HEK293 (cell line): ENCODE results near the gene CC2D2B.

Source experiments
- KLF1 ChIP-seq: fragments of 450-650 bp; formaldehyde crosslinking; IDR thresholded peaks from 2 replicates; pipeline ENCODE4 v1.5.1; 2016; ENCODE audit warnings: missing biosample characterization, missing genetic modification characterization
- SCRT1 ChIP-seq: fragments of 450-650 bp; formaldehyde crosslinking; IDR thresholded peaks from 2 replicates; pipeline ENCODE4 v1.5.1; 2016; ENCODE audit warnings: missing biosample characterization, missing genetic modification characterization, borderline replicate concordance
- YY1 ChIP-seq: fragments of 450-650 bp; formaldehyde crosslinking; IDR thresholded peaks from 2 replicates; pipeline ENCODE4 v1.5.1; 2018; ENCODE audit warnings: missing biosample characterization, missing genetic modification characterization
- ZFP69B ChIP-seq: fragments of 450-650 bp; formaldehyde crosslinking; IDR thresholded peaks from 2 replicates; pipeline ENCODE4 v1.5.1; 2016; ENCODE audit warnings: missing biosample characterization, missing genetic modification characterization
- ZNF140 ChIP-seq: fragments of 450-650 bp; formaldehyde crosslinking; IDR thresholded peaks from 2 replicates; pipeline ENCODE4 v1.5.1; 2016; ENCODE audit warnings: missing biosample characterization, missing genetic modification characterization
- ZNF211 ChIP-seq: fragments of 450-650 bp; formaldehyde crosslinking; IDR thresholded peaks from 2 replicates; pipeline ENCODE4 v1.5.1; 2016; ENCODE audit warnings: low read depth, missing biosample characterization, missing genetic modification characterization
- ZNF324 ChIP-seq: fragments of 450-650 bp; formaldehyde crosslinking; IDR thresholded peaks from 2 replicates; pipeline ENCODE4 v1.5.1; 2016; ENCODE audit warnings: missing biosample characterization, missing genetic modification characterization
- ZNF521 ChIP-seq: fragments of 450-650 bp; formaldehyde crosslinking; IDR thresholded peaks from 2 replicates; pipeline ENCODE4 v1.5.1; 2017; ENCODE audit warnings: missing biosample characterization, mild to moderate bottlenecking, missing genetic modification characterization
- ZNF623 ChIP-seq: fragments of 450-650 bp; formaldehyde crosslinking; IDR thresholded peaks from 2 replicates; pipeline ENCODE4 v1.5.1; 2016; ENCODE audit warnings: missing biosample characterization, missing genetic modification characterization
- TF ChIP-seq, protein P1 (sequence below): fragments of 450-650 bp; formaldehyde crosslinking; IDR thresholded peaks from 2 replicates; pipeline ENCODE4 v1.5.1; 2016; ENCODE audit warnings: missing biosample characterization, missing genetic modification characterization
- TF ChIP-seq, protein P2 (sequence below): fragments of 450-650 bp; formaldehyde crosslinking; IDR thresholded peaks from 2 replicates; pipeline ENCODE4 v1.5.1; 2016; ENCODE audit warnings: missing biosample characterization, missing genetic modification characterization

GRCh38 chr10:96041146-96041545 is 133.4 kb downstream of the CC2D2B start:
- TF ChIP-seq, protein P1, sequence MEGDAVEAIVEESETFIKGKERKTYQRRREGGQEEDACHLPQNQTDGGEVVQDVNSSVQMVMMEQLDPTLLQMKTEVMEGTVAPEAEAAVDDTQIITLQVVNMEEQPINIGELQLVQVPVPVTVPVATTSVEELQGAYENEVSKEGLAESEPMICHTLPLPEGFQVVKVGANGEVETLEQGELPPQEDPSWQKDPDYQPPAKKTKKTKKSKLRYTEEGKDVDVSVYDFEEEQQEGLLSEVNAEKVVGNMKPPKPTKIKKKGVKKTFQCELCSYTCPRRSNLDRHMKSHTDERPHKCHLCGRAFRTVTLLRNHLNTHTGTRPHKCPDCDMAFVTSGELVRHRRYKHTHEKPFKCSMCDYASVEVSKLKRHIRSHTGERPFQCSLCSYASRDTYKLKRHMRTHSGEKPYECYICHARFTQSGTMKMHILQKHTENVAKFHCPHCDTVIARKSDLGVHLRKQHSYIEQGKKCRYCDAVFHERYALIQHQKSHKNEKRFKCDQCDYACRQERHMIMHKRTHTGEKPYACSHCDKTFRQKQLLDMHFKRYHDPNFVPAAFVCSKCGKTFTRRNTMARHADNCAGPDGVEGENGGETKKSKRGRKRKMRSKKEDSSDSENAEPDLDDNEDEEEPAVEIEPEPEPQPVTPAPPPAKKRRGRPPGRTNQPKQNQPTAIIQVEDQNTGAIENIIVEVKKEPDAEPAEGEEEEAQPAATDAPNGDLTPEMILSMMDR (tag by site-specific recombination): no peak
- TF ChIP-seq, protein P2, sequence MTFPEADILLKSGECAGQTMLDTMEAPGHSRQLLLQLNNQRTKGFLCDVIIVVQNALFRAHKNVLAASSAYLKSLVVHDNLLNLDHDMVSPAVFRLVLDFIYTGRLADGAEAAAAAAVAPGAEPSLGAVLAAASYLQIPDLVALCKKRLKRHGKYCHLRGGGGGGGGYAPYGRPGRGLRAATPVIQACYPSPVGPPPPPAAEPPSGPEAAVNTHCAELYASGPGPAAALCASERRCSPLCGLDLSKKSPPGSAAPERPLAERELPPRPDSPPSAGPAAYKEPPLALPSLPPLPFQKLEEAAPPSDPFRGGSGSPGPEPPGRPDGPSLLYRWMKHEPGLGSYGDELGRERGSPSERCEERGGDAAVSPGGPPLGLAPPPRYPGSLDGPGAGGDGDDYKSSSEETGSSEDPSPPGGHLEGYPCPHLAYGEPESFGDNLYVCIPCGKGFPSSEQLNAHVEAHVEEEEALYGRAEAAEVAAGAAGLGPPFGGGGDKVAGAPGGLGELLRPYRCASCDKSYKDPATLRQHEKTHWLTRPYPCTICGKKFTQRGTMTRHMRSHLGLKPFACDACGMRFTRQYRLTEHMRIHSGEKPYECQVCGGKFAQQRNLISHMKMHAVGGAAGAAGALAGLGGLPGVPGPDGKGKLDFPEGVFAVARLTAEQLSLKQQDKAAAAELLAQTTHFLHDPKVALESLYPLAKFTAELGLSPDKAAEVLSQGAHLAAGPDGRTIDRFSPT (tag by site-specific recombination): no peak
- TF ChIP-seq SCRT1 (tag by site-specific recombination): no peak
- no peak for TF ChIP-seq ZNF211 (tag by site-specific recombination)
- TF ChIP-seq ZNF324: no peak
- TF ChIP-seq KLF1 (tag by site-specific recombination): no peak
- no peak for TF ChIP-seq ZNF623
- no peak for TF ChIP-seq ZNF521 (tag by site-specific recombination)
- TF ChIP-seq YY1: no peak
- TF ChIP-seq ZNF140 (tag by site-specific recombination): no peak
- TF ChIP-seq ZFP69B: no peak
